Tibial nerve (tissue), 4 donors: Measurements from ENCODE around the gene ADAMTS2.

Experiments
- EP300 ChIP-seq, 2 donors: sonication (generic); formaldehyde crosslinking; IDR thresholded peaks; one replicate each; pipeline ENCODE4 v1.6.1; 2017; ENCODE audit warnings: antibody characterized with exemption in 2 of 2, mild to moderate bottlenecking in 1 of 2
- POLR2A ChIP-seq, 2 donors: fragments of 450-650 bp; IDR thresholded peaks; one replicate each; pipeline ENCODE4 v1.6.1; 2017; ENCODE audit warnings: antibody characterized with exemption in 2 of 2, mild to moderate bottlenecking in 2 of 2, moderate library complexity in 2 of 2
- TF ChIP-seq, protein P1 (sequence below), 5 experiments: fragments of 200-600 bp in 3 of 5; fragments of 450-650 bp in 2 of 5; sonication (generic) in 3 of 5; IDR thresholded peaks; one replicate each; pipeline ENCODE4 v1.5.1; 2016 to 2019; ENCODE audit warnings: antibody characterized with exemption in 5 of 5, mild to moderate bottlenecking in 3 of 5, moderate library complexity in 2 of 5

DNA sequence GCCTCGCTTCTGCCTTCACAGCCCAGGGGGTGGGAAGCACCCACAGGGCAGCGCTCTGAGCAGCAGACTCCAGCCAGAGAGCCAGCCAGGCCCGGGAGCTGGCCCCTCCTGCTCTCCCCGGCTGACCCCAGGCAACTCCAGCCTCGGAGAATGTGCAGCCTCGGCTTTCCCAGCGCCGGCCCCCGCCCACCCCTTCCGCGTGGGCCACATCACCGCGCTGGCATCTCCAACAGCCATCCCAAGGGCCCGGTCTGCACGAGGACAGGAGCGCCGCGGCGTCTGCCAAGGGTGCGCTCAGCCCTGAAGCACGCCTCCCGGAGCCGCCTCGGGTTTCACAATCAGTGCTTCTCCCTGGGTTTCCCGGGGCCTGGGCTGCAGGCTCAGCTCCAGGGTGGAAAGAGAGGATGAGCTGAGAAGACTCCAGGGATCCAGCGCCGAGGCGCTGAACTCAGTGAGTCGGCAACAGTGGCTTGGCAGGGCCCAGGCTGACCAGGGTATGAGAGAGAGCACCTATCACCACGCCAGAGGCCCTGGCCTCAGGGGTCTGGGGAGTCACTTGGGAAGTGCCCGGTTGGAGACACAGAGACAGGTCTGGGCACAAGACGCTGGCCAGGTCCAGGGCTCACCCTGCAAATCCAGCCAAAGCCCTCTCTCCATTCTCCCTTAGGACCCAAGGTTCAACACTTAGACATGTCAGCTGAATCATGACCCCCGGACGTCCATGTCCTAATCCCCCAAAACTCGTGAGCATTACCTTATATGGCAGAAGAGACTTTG lies 79.6 kb downstream of the ADAMTS2 start:
- TF ChIP-seq, protein P1, sequence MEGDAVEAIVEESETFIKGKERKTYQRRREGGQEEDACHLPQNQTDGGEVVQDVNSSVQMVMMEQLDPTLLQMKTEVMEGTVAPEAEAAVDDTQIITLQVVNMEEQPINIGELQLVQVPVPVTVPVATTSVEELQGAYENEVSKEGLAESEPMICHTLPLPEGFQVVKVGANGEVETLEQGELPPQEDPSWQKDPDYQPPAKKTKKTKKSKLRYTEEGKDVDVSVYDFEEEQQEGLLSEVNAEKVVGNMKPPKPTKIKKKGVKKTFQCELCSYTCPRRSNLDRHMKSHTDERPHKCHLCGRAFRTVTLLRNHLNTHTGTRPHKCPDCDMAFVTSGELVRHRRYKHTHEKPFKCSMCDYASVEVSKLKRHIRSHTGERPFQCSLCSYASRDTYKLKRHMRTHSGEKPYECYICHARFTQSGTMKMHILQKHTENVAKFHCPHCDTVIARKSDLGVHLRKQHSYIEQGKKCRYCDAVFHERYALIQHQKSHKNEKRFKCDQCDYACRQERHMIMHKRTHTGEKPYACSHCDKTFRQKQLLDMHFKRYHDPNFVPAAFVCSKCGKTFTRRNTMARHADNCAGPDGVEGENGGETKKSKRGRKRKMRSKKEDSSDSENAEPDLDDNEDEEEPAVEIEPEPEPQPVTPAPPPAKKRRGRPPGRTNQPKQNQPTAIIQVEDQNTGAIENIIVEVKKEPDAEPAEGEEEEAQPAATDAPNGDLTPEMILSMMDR (IDR thresholded peaks at IDR 0.05): no peak
- TF ChIP-seq POLR2A (IDR thresholded peaks at IDR 0.05) (no peak), EP300 (IDR thresholded peaks at IDR 0.05) (peak; percentile 74 to 93)
